Measurements from ENCODE around the gene SGCE. TPM values are rescaled to one million over a fixed set of nuclear protein-coding genes. Genes with fewer than 3 reads are reported as not detected.
"Not testable (repeated sequence)": the region's sequence is repeated elsewhere in the genome, so short reads cannot be mapped to it uniquely, and the experiment has no call there.

The SGCE gene, protein sequence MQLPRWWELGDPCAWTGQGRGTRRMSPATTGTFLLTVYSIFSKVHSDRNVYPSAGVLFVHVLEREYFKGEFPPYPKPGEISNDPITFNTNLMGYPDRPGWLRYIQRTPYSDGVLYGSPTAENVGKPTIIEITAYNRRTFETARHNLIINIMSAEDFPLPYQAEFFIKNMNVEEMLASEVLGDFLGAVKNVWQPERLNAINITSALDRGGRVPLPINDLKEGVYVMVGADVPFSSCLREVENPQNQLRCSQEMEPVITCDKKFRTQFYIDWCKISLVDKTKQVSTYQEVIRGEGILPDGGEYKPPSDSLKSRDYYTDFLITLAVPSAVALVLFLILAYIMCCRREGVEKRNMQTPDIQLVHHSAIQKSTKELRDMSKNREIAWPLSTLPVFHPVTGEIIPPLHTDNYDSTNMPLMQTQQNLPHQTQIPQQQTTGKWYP
- polyA plus RNA-seq (2013), result 37.2 and 37.8 TPM in 2 replicates

DNA sequence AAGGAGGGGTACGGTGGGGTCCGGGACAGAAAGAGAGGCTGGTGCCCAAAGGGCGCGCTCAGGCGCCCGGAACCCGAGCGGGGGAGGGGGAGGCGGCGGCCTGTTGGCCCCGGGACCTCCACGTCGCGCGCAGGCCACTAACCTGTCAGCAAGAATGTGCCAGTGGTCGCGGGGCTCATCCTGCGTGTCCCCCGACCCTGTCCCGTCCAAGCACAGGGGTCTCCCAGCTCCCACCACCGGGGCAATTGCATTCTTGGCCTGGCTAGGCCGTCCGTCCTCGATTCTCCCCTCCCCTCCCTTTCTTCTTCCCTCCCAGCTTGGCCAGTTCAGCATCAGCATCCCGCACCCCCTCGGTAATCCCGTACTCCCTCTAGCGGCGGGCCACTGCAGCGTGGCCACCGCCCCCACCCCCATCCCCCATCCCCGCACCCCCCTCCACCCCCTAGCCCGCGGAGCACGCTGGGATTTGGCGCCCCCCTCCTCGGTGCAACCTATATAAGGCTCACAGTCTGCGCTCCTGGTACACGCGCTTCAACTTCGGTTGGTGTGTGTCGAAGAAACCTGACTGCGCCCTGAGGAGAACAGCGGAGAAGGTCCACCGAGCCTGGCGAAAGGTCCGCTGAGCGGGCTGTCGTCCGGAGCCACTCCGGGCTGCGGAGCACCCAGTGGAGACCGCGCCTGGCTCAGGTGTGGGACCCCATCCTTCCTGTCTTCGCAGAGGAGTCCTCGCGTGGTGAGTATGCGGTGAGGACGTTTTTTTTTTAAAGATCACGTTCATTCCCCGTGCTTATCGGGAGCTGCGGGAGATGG lies at the start of gene SGCE:
TSS of gene SGCE (minus strand) at position 286 of the 810 bp plus-strand sequence. CDS start at position 251, 35 bp downstream.
- peak within 1 kb of the TSS; percentile 84 for H2BK5ac ChIP-seq (ENCODE audit: low read depth, low read length, poor library complexity)
- H4K8ac ChIP-seq (ENCODE audit: low read depth, low read length), result peak within 1 kb of the TSS; percentile 98
- no CpG with 5 or more reads among the region's 63 CpGs for WGBS (ENCODE audit: extremely low coverage, insufficient coverage, insufficient read length)
- peak within 1 kb of the TSS; percentile 89 for H3K4me3 ChIP-seq (ENCODE audit: low read depth, low read length)
- H3K4me2 ChIP-seq (ENCODE audit: low read length), result peak within 1 kb of the TSS; percentile 95
- peaks cover 7% of the 10 kb centered on the region for H3K79me1 ChIP-seq (ENCODE audit: low read length)
- peaks cover 7% of the 10 kb centered on the region for H3K9me3 ChIP-seq (ENCODE audit: insufficient read depth, low read depth, low read length)
- no peak within 1 kb of the TSS for H3K23ac ChIP-seq (ENCODE audit: low read length)
- peak within 1 kb of the TSS; percentile 99 for H2AFZ ChIP-seq (ENCODE audit: insufficient read depth, low read length, poor library complexity)
- peaks cover 6% of the 10 kb centered on the region for H3K79me2 ChIP-seq (ENCODE audit: control insufficient read depth, insufficient read depth, low read length, poor library complexity)
- H3K27me3 ChIP-seq (ENCODE audit: insufficient read depth, low read length), result no peaks in the 10 kb centered on the region
- no peak within 1 kb of the TSS for H3K27ac ChIP-seq (ENCODE audit: low read depth, low read length)
- H3K4ac ChIP-seq (ENCODE audit: low read depth, low read length), result peak within 1 kb of the TSS; percentile 89
- peak within 1 kb of the TSS; percentile 42 for H2BK12ac ChIP-seq (ENCODE audit: low read length)
- H2BK120ac ChIP-seq (ENCODE audit: insufficient read depth, low read length, poor library complexity), result peak within 1 kb of the TSS; percentile 79
- peak within 1 kb of the TSS; percentile 97 for H3K18ac ChIP-seq (ENCODE audit: low read length)
- H3K36me3 ChIP-seq (ENCODE audit: control insufficient read depth in 1 of 2, insufficient read depth in 2 of 2, low read length in 2 of 2), result no peaks in the 10 kb centered on the region
- peaks cover 0 to 4% of the 10 kb centered on the region in 2 experiments for H3K4me1 ChIP-seq (ENCODE audit: control insufficient read depth in 1 of 2, insufficient read depth in 2 of 2, low read length in 2 of 2)
- peak within 1 kb of the TSS; percentile 98 for H4K12ac ChIP-seq (ENCODE audit: low read depth, low read length)
- peak within 1 kb of the TSS; percentile 94 for H3K9ac ChIP-seq (ENCODE audit: low read length)
- H3K14ac ChIP-seq (ENCODE audit: low read length), result peak within 1 kb of the TSS; percentile 85
- DNase-seq, result peak; percentile 29 to 47
- no peak within 1 kb of the TSS for H2AK5ac ChIP-seq (ENCODE audit: low read length)
- peak within 1 kb of the TSS; percentile 90 for H4K91ac ChIP-seq (ENCODE audit: low read depth, low read length)

- not testable (repeated sequence) for H4K8ac ChIP-seq (ENCODE audit: low read depth, low read length); DNase-seq; H3K36me3 ChIP-seq (ENCODE audit: control insufficient read depth in 1 of 2, insufficient read depth in 2 of 2, low read length in 2 of 2); H3K4me1 ChIP-seq (ENCODE audit: control insufficient read depth in 1 of 2, insufficient read depth in 2 of 2, low read length in 2 of 2); H3K4me3 ChIP-seq (ENCODE audit: low read depth, low read length); H3K4ac ChIP-seq (ENCODE audit: low read depth, low read length); H3K79me2 ChIP-seq (ENCODE audit: control insufficient read depth, insufficient read depth, low read length, poor library complexity); H4K12ac ChIP-seq (ENCODE audit: low read depth, low read length); H3K4me2 ChIP-seq (ENCODE audit: low read length); H2BK120ac ChIP-seq (ENCODE audit: insufficient read depth, low read length, poor library complexity); H2BK5ac ChIP-seq (ENCODE audit: low read depth, low read length, poor library complexity); H3K9me3 ChIP-seq (ENCODE audit: insufficient read depth, low read depth, low read length); H4K91ac ChIP-seq (ENCODE audit: low read depth, low read length); H3K27ac ChIP-seq (ENCODE audit: low read depth, low read length); H3K9ac ChIP-seq (ENCODE audit: low read length); H2AFZ ChIP-seq (ENCODE audit: insufficient read depth, low read length, poor library complexity); H3K14ac ChIP-seq (ENCODE audit: low read length); H3K79me1 ChIP-seq (ENCODE audit: low read length); H3K18ac ChIP-seq (ENCODE audit: low read length); H3K27me3 ChIP-seq (ENCODE audit: insufficient read depth, low read length); H2AK5ac ChIP-seq (ENCODE audit: low read length); H2BK12ac ChIP-seq (ENCODE audit: low read length); H3K23ac ChIP-seq (ENCODE audit: low read length)
- WGBS (ENCODE audit: extremely low coverage, insufficient coverage, insufficient read length), result no CpG with 5 or more reads among the region's 39 CpGs
Observed at GRCh38 chr7:94705155-94706021, 49.5 kb upstream of the SGCE start.

DNA sequence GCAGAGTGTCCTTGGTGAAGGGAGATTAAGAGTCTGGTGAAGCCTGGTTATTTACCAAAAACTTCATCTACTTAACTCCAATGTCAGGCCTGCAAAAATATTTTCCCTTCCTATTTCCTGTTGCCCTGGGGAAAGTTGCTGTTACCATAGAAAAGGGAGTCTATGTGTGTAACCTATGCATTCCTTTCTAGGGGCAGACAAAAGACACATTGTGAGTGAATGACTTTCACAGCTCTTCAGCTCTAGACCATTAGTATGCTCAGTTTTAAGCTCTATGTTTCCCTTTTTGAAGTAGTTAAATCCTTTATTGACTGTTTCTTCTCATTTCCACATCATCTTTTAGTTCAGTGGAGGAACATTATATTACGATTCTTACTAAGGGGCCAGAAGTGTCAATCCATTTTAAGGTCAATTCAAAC lies 45.6 kb upstream of the SGCE start:
- H3K36me3 ChIP-seq (ENCODE audit: control insufficient read depth in 1 of 2, insufficient read depth in 2 of 2, low read length in 2 of 2), result no peaks in the 10 kb centered on the region
- H4K8ac ChIP-seq (ENCODE audit: low read depth, low read length), result no peak overlapping the region
- H2BK12ac ChIP-seq (ENCODE audit: low read length), result no peak overlapping the region
- H3K27me3 ChIP-seq (ENCODE audit: insufficient read depth, low read length), result no peaks in the 10 kb centered on the region
- no peak overlapping the region for H3K23ac ChIP-seq (ENCODE audit: low read length)
- peaks cover 2 to 5% of the 10 kb centered on the region in 2 experiments for H3K4me1 ChIP-seq (ENCODE audit: control insufficient read depth in 1 of 2, insufficient read depth in 2 of 2, low read length in 2 of 2)
- no peak overlapping the region for H2AK5ac ChIP-seq (ENCODE audit: low read length)
- H2AFZ ChIP-seq (ENCODE audit: insufficient read depth, low read length, poor library complexity), result no peak overlapping the region
- WGBS (ENCODE audit: extremely low coverage, insufficient coverage, insufficient read length), result no CpG with 5 or more reads among the region's 1 CpG
- H3K9ac ChIP-seq (ENCODE audit: low read length), result no peak overlapping the region
- peaks cover 2% of the 10 kb centered on the region for H3K79me1 ChIP-seq (ENCODE audit: low read length)
- no peak overlapping the region for H3K14ac ChIP-seq (ENCODE audit: low read length)
- no peaks in the 10 kb centered on the region for H3K9me3 ChIP-seq (ENCODE audit: insufficient read depth, low read depth, low read length)
- H4K91ac ChIP-seq (ENCODE audit: low read depth, low read length), result no peak overlapping the region
- H3K79me2 ChIP-seq (ENCODE audit: control insufficient read depth, insufficient read depth, low read length, poor library complexity), result no peaks in the 10 kb centered on the region
- no peak overlapping the region for H2BK5ac ChIP-seq (ENCODE audit: low read depth, low read length, poor library complexity)
- peak overlapping the region; percentile 90 for H3K27ac ChIP-seq (ENCODE audit: low read depth, low read length)
- H2BK120ac ChIP-seq (ENCODE audit: insufficient read depth, low read length, poor library complexity), result no peak overlapping the region
- H3K4me2 ChIP-seq (ENCODE audit: low read length), result no peak overlapping the region
- no peak overlapping the region for H3K4ac ChIP-seq (ENCODE audit: low read depth, low read length)
- H3K4me3 ChIP-seq (ENCODE audit: low read depth, low read length), result no peak overlapping the region
- no peak overlapping the region for H3K18ac ChIP-seq (ENCODE audit: low read length)
- H4K12ac ChIP-seq (ENCODE audit: low read depth, low read length), result no peak overlapping the region
- peak; percentile 14 to 52 for DNase-seq

Measured in trophoblast cell (in vitro differentiated cells and primary cell).